Measurements from ENCODE around the gene CFAP410.

Gene CFAP410

GRCh38 chr21:44338971-44339910, at the start of gene CFAP410:
TSS of gene CFAP410 (minus strand) at chr21:44339390. CDS start at chr21:44339194, 196 bp downstream.
- DNase-seq, result peak; percentile 88

DNA sequence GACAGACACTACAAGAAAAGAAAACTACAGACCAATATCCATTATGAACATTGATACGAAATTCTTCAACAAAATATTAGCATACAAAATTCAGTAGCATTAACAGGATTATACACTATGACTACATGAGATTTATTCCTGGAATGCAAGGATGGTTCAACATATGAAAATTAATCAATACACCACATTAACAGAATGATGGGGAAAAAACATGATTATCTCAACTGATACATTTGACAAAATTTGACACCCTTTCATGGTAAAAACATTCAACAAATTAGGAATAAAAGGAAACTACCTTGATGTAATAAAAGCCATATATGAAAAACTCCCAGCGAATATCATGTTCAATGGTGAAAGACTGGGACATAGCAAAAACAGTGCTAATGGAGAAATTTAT, 45.8 kb upstream of the CFAP410 start:
- DNase-seq, result no peak

- DNase-seq, result no peak
Measured at GRCh38 chr21:44383216-44383615, 44.0 kb upstream of the CFAP410 start.

DNA sequence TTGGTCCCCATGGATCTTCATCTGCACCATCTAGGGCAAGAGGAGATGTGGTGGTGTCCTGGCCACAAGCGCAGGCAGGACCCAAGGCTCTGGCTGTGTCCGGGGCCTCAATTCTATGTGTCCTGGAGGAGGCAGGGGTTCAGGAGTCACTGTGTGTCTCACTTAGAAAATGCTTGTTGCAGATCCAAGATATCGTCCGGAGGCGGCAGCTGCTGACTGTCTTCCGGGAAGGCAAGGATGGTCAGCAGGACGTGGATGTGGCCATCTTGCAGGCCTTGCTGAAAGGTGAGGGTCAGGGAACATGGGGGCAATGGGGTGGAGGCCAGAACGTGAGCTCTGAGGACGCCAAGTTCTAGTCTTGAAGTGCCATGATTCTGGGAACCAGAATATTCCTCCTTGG, 43.3 kb upstream of the CFAP410 start:
- no peak for DNase-seq

GRCh38 chr21:44381874-44382273, 42.7 kb upstream of the CFAP410 start:
- no peak for DNase-seq

- DNase-seq, result no peak
Measured at GRCh38 chr21:44380876-44381275, 41.7 kb upstream of the CFAP410 start.

- DNase-seq, result peak; percentile 20
Measured at GRCh38 chr21:44379991-44380865, 41.0 kb upstream of the CFAP410 start.

DNA sequence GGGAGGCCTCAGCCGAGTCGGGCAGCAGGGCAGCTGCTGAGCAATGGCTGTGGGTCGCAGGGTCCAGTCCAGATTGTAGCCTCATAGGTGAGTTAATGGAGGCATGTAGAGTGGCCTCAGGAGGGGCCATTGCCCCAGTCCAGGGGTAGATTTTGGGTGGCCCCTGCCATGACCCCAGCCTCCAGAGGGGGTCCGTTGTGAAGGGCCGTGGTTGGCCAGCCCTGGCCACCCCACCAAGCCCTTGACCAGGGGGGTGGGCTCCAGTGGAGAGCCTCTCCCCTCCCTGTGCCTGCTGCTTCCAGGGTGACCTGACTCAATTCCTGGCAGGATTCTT, 40.3 kb upstream of the CFAP410 start:
- DNase-seq, result no peak

- DNase-seq, result no peak
Measured at GRCh38 chr21:44378646-44379514, 39.7 kb upstream of the CFAP410 start.

- DNase-seq, result no peak
Measured at GRCh38 chr21:44377922-44378645, 38.9 kb upstream of the CFAP410 start.

DNA sequence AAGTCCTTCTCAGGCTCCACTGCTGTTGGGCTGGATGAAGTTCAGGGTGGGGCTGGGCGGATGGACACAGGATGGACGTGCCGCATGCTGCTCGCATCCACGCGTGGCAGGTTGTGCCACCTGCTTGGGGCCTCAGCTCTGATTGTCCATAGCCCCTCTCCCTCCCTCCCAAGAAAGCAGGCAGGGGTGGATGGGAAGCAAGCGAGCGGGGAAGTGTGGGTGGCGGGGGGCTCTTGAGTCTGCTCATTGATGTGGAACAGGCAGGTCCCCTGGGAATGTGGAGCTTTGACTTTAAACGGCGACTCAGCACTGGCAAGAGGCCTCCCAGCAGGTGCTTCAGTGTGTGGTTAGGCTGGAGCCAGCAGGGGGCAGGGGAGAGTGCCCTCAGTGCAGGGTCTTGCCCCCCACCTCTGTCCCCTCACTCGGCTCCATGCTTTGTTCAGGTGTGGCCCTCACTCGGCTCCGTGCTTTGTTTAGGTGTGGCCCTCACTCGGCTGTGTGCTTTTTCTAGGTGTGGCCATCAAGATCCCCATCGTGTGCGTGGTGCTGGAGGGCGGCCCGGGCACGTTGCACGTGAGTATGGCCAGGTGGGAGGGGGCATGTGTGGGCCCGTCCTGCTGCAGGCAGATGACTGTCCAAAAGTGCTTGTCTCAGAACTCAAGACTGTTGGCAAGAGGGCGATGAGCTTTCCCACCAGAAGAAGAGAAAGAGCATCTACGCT, 38.2 kb upstream of the CFAP410 start:
- peak; percentile 89 for DNase-seq

DNA sequence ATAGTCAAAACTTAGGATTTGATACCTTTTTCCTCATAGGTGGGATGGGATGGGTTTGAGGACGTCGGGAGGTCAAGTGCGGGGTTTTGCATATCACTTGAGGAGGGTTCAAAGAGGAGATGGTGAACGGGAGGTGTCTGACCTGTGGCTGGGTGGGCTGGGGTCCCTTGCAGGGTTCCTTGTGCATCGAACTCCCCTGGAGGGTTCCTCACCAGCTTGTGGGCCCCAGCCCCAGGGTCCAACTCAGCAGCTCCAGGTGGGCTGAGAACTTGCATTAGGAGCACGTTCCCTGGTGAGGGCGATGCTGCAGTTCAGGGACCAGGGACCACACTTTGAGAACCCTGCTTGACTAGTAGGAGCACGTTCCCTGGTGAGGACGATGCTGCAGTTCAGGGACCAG, 37.4 kb upstream of the CFAP410 start:
- DNase-seq, result no peak

GRCh38 chr21:44375761-44376241, 36.6 kb upstream of the CFAP410 start:
- no peak for DNase-seq

- DNase-seq, result no peak
Measured at GRCh38 chr21:44375281-44375651, 36.1 kb upstream of the CFAP410 start.

DNA sequence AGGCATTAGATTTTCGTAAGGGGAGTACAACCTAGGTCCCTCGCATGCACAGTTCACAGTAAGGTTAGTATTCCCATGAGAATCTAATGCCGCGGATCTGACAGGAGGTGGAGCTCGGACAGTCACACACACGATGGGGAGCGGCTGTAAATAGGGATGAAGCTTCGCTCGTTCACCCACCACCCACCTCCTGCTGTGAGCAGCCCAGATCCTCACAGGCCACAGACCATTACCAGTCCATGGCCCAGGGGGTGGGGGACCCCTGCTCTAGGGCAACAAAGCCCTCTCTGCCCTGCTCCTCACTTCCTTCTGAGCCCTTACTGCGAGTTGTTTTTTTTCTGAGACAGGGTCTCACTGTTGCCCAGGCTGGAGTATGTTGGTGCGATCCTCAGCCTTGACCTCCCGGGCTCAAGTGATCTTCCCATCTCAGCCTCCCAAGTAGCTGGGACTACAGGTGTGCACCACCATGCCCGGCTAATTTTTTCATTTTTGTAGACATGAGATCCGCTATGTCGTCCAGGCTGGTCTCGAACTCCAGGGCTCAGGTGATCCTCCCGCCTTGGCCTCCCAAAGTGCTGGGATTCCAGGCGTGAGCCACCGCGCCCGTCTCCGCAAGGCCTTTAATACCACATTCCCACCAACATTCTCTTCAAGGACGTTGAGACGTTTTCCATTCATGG, 35.6 kb upstream of the CFAP410 start:
- DNase-seq, result no peak

GRCh38 chr21:44372616-44373015, 33.4 kb upstream of the CFAP410 start:
- no peak for DNase-seq

DNA sequence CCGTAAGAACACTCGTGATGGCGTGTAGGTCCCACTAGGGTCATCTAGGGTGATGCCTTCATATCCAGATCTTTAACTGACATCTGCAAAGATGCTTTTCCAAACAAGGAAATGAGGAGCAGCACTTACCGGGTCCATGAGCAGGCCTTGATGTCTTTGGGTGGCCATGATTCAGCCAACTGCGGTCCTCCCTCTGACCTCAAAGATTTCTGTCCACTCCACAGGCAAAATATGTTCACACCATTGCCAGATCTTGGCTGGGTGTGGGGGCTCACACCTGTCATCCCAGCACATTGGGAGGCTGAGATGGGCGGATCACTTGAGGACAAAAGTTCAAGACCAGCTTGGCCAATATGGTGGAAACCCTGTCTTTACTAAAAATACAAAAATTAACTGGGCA, 32.4 kb upstream of the CFAP410 start:
- no peak for DNase-seq

- no peak for DNase-seq
Measured at GRCh38 chr21:44370786-44371410, 31.7 kb upstream of the CFAP410 start.

- DNase-seq, result peak; percentile 11
Measured at GRCh38 chr21:44370027-44370735, 31.0 kb upstream of the CFAP410 start.

Data from DMS79 treated with DMSO at 0.1 percent for 48 hours (cell line).